Smooth muscle cell (in vitro differentiated cells): ENCODE measurements around the gene TOP1. TPM values are rescaled to one million over a fixed set of nuclear protein-coding genes. Genes with fewer than 3 reads are reported as not detected.

Source experiments
- DNase-seq: peaks from one replicate; lab custom pipeline; 2025; ENCODE audit not compliant: unreplicated experiment; lab: John Stamatoyannopoulos, UW
- H2AFZ ChIP-seq: fragments of 200-600 bp; sonication (generic); 2 replicates; pipeline ENCODE4 v1.6.0; 2016; ENCODE audit warnings: antibody characterized with exemption, low read depth, mild to moderate bottlenecking
- H3F3A ChIP-seq: fragments of 200-600 bp; sonication (generic); 2 replicates; pipeline ENCODE4 v1.6.0; 2017; ENCODE audit warnings: antibody characterized with exemption, low read depth
- H3K27ac ChIP-seq: fragments of 200-600 bp; sonication (generic); 2 replicates; pipeline ENCODE4 v1.5.1; 2016; ENCODE audit warnings: low read depth, mild to moderate bottlenecking
- H3K27me3 ChIP-seq: fragments of 200-600 bp; sonication (generic); 2 replicates; pipeline ENCODE4 v1.6.1; 2016; ENCODE audit warnings: low read depth, mild to moderate bottlenecking
- H3K36me3 ChIP-seq: fragments of 200-600 bp; sonication (generic); 2 replicates; pipeline ENCODE4 v1.5.1; 2016; ENCODE audit warnings: low read depth
- H3K4me1 ChIP-seq: fragments of 200-600 bp; sonication (generic); 2 replicates; pipeline ENCODE4 v1.5.1; 2016; ENCODE audit warnings: low read depth
- H3K4me2 ChIP-seq: fragments of 200-600 bp; sonication (generic); 2 replicates; pipeline ENCODE4 v1.6.0; 2016; ENCODE audit warnings: mild to moderate bottlenecking
- H3K4me3 ChIP-seq: fragments of 200-600 bp; sonication (generic); 2 replicates; pipeline ENCODE4 v1.5.1; 2016; ENCODE audit warnings: mild to moderate bottlenecking
- H3K79me2 ChIP-seq: fragments of 200-600 bp; sonication (generic); 2 replicates; pipeline ENCODE4 v1.6.0; 2016; ENCODE audit warnings: low read depth, mild to moderate bottlenecking
- H3K9ac ChIP-seq: fragments of 200-600 bp; sonication (generic); 2 replicates; pipeline ENCODE4 v1.6.0; 2016; ENCODE audit warnings: low read depth
- H3K9me3 ChIP-seq: fragments of 200-600 bp; sonication (generic); replicated peaks from 2 replicates; pipeline ENCODE4 v1.5.1; 2016; ENCODE audit warnings: low read depth
- H4K20me1 ChIP-seq: fragments of 200-600 bp; sonication (generic); 2 replicates; pipeline ENCODE4 v1.6.0; 2016; ENCODE audit warnings: low read depth
- CTCF ChIP-seq: fragments of 200-600 bp; sonication (generic); IDR thresholded peaks from 2 replicates; pipeline ENCODE4 v1.5.1; 2017; ENCODE audit warnings: borderline replicate concordance, mild to moderate bottlenecking, antibody characterized with exemption; ENCODE audit not compliant: insufficient read depth, poor library complexity, severe bottlenecking
- WGBS: methylation state at CpG from one replicate; pipeline ENCODE4 v1.1.7; 2016; ENCODE audit warnings: low lambda C conversion rate; 5-methylcytosine and 5-hydroxymethylcytosine counted together
- polyA plus RNA-seq: library from polyadenylated mRNA; unstranded; fragments of >200 nt; fragmentation: Nextera tagmentation; extraction: Ambion mirVana; gene quantifications from 2 replicates; pipeline ENCODE4 v1.2.1, GENCODE V29; 2016
- total RNA-seq: library from RNA; depleted of rRNA; stranded (reverse); fragments of >200 nt; gene quantifications from 2 replicates; pipeline ENCODE4 v1.2.3, GENCODE V29; 2014

The TOP1 gene
- total and polyA plus RNA-seq, 2 experiments from 2014 or later = 17.0 to 28.6 TPM

GRCh38 chr20:41037179-41037578 is 8.6 kb downstream of the TOP1 start:
- no peaks in the 10 kb centered on the region for H3K27me3 ChIP-seq
- H4K20me1 ChIP-seq = peaks cover 100% of the 10 kb centered on the region
- 85% methylated on average over 2 of the region's 2 CpGs for WGBS

GRCh38 chr20:41038149-41038877 is 9.7 kb downstream of the TOP1 start:
- no peak overlapping the region for H3K27ac ChIP-seq
- WGBS = 90% methylated on average over 4 of the region's 4 CpGs
- H3K4me1 ChIP-seq = peaks cover 36% of the 10 kb centered on the region
- H3K36me3 ChIP-seq = no peaks in the 10 kb centered on the region
- no peak overlapping the region for H3K9ac ChIP-seq
- peaks cover 100% of the 10 kb centered on the region for H4K20me1 ChIP-seq
- H3K4me3 ChIP-seq = no peak overlapping the region
- H3K79me2 ChIP-seq = peaks cover 100% of the 10 kb centered on the region
- DNase-seq = no peak
- no peak for TF ChIP-seq CTCF
- no peaks in the 10 kb centered on the region for H3F3A ChIP-seq
- no peaks in the 10 kb centered on the region for H3K9me3 ChIP-seq
- no peak overlapping the region for H2AFZ ChIP-seq
- no peak overlapping the region for H3K4me2 ChIP-seq
- H3K27me3 ChIP-seq = no peaks in the 10 kb centered on the region

More at GRCh38 chr20:41037179-41037578, 8.6 kb downstream of the TOP1 start:
- DNase-seq = no peak
- no peaks in the 10 kb centered on the region for H3K9me3 ChIP-seq
- H3K9ac ChIP-seq = no peak overlapping the region
- no peak overlapping the region for H2AFZ ChIP-seq
- H3K4me2 ChIP-seq = no peak overlapping the region
- no peaks in the 10 kb centered on the region for H3F3A ChIP-seq
- no peak overlapping the region for H3K27ac ChIP-seq
- H3K4me3 ChIP-seq = no peak overlapping the region
- H3K4me1 ChIP-seq = peaks cover 39% of the 10 kb centered on the region
- H3K36me3 ChIP-seq = no peaks in the 10 kb centered on the region
- H3K79me2 ChIP-seq = peaks cover 100% of the 10 kb centered on the region
- no peak for TF ChIP-seq CTCF

GRCh38 chr20:41038878-41039404 is 10.3 kb downstream of the TOP1 start:
- Histone ChIP-seq H3K79me2 (peaks cover 100% of the 10 kb centered on the region), H3K27ac (no peak overlapping the region), H2AFZ (no peak overlapping the region), H3K4me3 (no peak overlapping the region), H3K4me1 (peaks cover 35% of the 10 kb centered on the region), H3K36me3 (no peaks in the 10 kb centered on the region), H3F3A (no peaks in the 10 kb centered on the region), H3K27me3 (no peaks in the 10 kb centered on the region), H3K9ac (no peak overlapping the region), H3K9me3 (no peaks in the 10 kb centered on the region), H4K20me1 (peaks cover 100% of the 10 kb centered on the region), H3K4me2 (no peak overlapping the region)
- WGBS = 91% methylated on average over 7 of the region's 7 CpGs
- TF ChIP-seq CTCF = no peak
- no peak for DNase-seq
